Mononuclear cell (primary cell): ENCODE measurements around the gene VPS25. TPM values are rescaled to one million over a fixed set of nuclear protein-coding genes. Genes with fewer than 3 reads are reported as not detected.

ENCODE experiments used
- H3K27me3 ChIP-seq: 2 replicates; pipeline ENCODE4 v1.6.0; 2011; ENCODE audit warnings: low read length, control low read depth; ENCODE audit not compliant: insufficient read depth
- H3K4me1 ChIP-seq: 2 replicates; pipeline ENCODE4 v1.5.1; 2011; ENCODE audit warnings: mild to moderate bottlenecking, low read length, control low read depth; ENCODE audit not compliant: insufficient read depth
- H3K4me3 ChIP-seq: 2 replicates; pipeline ENCODE4 v1.5.1; 2011; ENCODE audit warnings: mild to moderate bottlenecking, low read length, moderate library complexity
- H3K9me3 ChIP-seq: 2 replicates; pipeline ENCODE4 v1.5.1; 2011; ENCODE audit warnings: low read depth, mild to moderate bottlenecking, control low read depth, low read length
- total RNA-seq: library from RNA; depleted of rRNA; stranded (reverse); fragments of >200 nt; gene quantifications from one replicate; pipeline ENCODE4 v1.2.3, GENCODE V29; 2012

VPS25 gene
- total RNA-seq, 1 donor, result 27.0 TPM

DNA sequence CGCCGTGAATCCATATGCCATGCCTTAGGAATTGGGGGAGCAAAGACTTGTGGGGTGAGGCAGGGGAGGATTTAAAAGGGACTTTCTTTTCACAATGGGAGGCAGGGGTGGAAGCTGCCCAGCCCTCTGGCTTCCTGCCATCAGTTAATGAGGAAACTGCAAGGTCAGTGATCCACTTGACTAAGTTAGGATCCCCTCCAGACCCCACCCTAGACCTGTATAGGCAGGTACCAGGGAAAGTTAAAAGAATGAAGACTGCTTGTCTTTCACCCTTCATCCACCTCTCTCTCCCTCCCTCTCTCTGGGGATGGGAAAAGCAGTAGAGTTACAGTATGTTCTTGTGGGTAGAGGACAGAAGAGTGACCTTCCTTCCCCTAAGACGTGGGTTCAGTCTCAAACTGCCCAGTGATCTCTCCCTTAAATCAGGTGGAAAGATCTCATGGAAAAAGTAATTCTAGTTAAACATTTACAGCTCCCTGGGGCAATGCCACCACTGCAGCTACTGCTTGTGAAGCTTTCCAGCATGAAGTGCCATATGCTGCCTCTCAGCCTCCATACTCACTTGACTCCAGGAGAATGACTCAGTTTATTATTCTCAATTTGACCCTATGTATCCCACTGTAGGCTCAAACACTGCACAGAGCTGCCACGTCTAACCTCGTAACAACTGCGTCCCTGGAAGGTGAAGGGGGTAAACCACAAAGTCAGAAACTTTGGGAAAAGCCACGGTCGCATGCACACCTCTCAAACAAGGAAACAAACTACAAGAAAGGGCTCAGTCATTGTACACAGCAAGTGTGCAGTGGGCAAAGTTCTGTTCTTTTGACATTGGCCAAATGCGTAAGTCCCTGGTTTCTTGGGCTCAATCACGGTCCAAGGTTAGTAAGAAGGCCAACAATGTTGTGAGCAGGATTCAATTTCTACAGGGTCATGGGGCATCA lies 24.1 kb downstream of the VPS25 start:
- peaks cover 19% of the 10 kb centered on the region for H3K4me1 ChIP-seq
- H3K4me3 ChIP-seq, result peak overlapping the region; percentile 82
- H3K27me3 ChIP-seq, result no peaks in the 10 kb centered on the region
- no peaks in the 10 kb centered on the region for H3K9me3 ChIP-seq

DNA sequence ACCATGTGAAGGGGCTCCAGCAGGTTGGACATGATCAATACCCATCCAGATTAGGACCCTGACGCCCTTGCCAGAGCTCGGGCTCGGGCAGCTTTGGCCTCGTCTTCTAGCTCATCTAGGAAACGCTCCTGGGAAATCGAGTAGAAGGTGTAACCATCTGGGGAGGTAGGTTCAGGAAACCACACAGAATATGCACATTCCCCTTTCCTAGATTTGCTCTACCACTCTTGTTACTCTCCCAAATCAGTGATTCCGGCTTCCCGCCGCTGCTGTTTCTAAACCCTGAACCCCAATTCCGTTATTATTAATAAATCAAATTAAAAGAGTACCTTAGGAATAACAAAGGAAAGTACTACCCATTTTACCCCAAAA lies 24.7 kb downstream of the VPS25 start:
- H3K4me1 ChIP-seq, result peaks cover 19% of the 10 kb centered on the region
- H3K27me3 ChIP-seq, result no peaks in the 10 kb centered on the region
- no peaks in the 10 kb centered on the region for H3K9me3 ChIP-seq
- peak overlapping the region; percentile 82 for H3K4me3 ChIP-seq

DNA sequence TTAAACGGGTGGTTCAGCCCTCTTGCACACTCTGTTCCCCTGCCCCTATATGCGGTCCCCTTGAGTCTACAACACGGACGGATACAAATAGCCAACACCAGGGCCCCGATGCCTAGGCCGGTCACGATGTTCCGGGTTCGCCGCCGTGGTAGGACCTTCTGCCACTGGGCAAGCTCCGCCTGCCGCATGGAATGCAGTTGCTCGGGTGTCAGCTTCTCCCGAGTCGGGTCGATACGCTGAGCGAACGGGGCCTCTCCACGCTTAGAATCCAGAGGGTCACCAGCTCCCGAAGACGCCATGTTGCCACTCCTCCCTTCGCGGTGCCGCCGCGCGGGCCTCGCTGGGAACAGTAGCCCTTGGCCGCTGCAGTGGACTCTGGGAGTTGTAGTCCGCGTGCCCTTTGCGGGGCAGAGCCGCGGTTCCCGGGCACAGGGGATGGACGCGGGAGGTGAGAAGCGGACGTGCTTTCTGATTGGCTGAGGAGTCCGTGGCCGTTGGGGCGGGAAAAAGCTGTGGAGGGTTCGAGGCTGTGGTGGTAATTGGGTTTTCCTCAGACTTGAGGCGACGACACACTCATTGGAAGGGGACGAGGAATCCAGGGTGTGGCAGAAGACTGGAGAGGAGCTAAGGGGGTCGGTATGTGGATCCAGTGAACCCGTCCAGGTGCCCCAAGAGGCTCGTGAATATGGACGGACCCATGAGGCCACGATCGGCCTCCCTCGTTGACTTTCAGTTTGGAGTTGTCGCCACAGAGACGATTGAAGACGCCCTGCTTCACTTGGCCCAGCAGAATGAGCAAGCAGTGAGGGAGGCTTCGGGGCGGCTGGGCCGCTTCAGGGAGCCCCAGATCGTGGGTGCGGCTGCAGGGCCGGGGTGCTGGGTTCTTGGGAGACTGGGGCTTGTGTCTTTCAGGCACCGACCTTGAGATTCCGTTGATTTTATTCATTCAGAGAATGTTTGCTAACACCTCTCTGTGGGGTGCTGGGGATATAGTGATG lies 25.4 kb downstream of the VPS25 start, which contains the start of the genes CNTD1 and COA3:
Gene CNTD1 (plus strand): TSS at position 479 of the 998 bp plus-strand sequence. CDS start 207 bp downstream, at position 686.
Gene COA3 (minus strand): TSS at position 322 of the 998 bp plus-strand sequence. CDS start 23 bp downstream, at position 299.
- Histone ChIP-seq H3K27me3 (no peaks in the 10 kb centered on the region), H3K4me3 (peak within 1 kb of the TSS; percentile 82), H3K9me3 (no peaks in the 10 kb centered on the region), H3K4me1 (peaks cover 19% of the 10 kb centered on the region)

DNA sequence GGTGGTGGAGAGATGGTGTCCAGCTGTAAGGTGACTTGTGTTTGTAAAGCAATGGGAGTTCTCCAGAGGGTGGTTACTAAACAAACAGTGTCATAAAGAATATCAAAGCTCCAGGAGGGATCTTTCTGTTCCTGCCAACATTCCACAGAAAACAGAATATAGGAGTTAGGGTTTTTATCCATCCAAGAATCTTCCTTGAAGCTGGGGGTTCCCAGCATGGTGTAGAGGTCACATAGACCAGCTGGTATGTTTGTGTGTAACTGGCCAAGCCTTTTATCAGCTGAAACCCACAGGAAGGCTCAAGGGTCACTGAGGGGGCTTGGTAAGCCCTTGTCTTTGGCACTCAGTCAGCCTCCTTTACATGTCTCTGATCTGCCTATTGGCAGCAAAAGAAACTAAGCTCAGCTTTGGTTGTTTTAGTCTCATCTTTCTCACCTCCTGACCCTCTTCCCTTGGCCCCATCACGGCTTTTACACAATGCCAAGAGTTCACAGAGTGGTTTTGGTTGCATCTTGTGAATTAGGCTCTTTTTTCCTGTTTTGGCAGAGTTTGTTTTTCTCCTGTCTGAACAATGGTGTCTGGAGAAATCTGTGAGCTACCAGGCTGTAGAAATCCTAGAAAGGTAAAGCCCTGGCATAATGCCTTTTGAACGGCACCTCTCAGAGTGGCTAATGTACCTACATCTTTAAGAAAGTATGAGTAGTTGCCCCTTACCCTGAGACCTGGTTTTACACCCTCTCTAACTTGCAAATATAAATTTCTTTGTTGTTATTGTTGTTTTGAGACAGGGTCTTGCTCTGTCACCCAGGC lies 30.0 kb downstream of the VPS25 start:
- peaks cover 5% of the 10 kb centered on the region for H3K4me1 ChIP-seq
- no peaks in the 10 kb centered on the region for H3K9me3 ChIP-seq
- H3K27me3 ChIP-seq, result no peaks in the 10 kb centered on the region
- H3K4me3 ChIP-seq, result no peak overlapping the region

DNA sequence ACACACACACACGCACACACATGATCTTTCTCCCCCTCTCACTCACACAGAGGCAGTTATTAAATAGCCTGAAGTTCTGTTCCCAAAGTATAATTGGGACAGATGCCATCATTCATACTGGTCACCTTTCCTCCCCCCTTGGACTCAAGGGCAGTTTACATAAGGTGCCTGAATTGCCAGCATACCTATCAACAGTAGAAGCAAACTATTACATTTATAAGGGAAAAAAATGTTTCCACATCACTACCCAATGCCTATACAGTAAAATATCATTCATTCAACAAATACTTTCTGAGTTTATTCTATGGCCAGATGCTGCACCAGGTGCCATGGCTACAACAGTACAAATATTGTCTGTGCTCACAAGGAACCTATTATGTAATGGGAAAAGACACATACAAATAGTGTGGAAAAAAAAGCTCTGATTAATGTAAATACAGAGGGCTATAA lies 31.7 kb downstream of the VPS25 start:
- H3K4me1 ChIP-seq, result no peaks in the 10 kb centered on the region
- no peaks in the 10 kb centered on the region for H3K9me3 ChIP-seq
- no peak overlapping the region for H3K4me3 ChIP-seq
- H3K27me3 ChIP-seq, result no peaks in the 10 kb centered on the region

DNA sequence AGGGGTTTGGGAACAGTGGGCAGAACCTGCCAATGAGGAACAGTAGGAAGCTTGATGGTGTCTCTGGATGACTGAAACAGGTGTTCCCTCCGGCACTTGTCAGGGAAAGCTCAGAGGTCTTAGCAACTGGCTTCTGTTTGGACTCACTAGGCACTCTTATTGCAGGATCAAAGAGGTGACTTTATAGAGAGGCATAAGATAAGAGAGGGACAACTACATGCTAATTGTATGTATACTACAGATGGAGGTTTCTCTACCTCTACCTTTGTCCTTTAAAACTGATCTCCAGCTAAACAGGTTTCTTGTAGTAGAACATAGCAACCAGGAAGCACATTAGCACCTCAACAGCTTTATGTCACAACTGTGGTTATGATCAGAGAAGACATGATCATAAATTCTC lies 33.0 kb downstream of the VPS25 start:
- Histone ChIP-seq H3K27me3 (no peaks in the 10 kb centered on the region), H3K4me3 (no peak overlapping the region), H3K4me1 (no peaks in the 10 kb centered on the region), H3K9me3 (no peaks in the 10 kb centered on the region)

DNA sequence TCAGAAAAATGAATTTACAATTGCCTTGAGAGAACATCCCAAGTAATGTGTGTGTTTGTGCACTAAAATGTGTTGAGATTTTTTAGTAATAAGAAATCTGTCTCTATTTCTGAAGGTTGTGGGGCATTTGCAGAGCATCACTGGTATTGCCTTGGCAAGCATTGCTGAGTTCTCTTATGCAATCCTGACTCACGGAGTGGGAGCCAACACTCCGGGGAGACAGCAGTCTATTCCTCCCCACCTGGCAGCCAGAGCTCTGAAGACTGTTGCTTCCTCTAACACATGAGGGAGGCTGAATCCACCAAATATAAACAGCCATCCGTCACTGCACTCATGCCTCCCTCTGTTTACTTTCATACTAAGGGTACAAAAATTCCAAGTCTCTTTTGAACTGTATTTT lies 36.0 kb downstream of the VPS25 start:
- no peak overlapping the region for H3K4me3 ChIP-seq
- H3K4me1 ChIP-seq, result no peaks in the 10 kb centered on the region
- H3K27me3 ChIP-seq, result no peaks in the 10 kb centered on the region
- H3K9me3 ChIP-seq, result no peaks in the 10 kb centered on the region

DNA sequence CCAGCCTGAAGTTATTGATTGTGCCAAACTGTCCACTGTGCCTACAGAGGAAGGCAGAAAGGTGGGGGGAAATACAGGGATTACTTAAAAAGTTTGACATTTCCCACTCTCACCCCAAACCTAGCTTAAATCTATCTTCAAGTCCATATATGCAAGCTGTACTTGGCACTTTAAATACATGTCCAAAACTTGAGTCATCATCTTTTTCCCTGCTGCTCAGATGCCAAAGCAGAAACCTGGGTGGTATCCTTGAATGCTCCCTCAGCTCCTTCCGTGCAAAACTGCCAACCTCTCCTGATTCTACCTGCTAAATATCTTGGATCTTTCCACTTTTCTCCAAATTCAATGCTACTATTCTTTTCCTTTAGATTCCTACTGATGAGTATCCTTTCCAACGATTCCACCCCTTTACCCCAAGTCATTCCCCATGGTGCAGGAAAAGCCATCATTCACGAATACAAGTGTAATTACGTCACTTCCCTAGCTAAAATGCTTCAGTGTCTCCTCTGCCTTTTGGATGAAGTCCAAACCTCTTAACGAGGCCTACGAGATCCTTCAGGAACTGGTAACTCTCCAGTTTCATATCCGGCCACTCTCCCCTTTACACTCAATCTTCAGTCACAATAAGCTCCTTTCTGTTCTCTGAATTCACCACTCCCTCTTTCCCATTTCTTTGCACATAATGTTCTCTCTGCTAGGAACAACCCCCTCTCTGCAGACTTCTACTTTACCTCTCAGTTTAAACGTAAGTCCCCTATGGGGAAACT lies 41.6 kb downstream of the VPS25 start:
- Histone ChIP-seq H3K4me1 (no peaks in the 10 kb centered on the region), H3K9me3 (no peaks in the 10 kb centered on the region), H3K27me3 (no peaks in the 10 kb centered on the region), H3K4me3 (no peak overlapping the region)

DNA sequence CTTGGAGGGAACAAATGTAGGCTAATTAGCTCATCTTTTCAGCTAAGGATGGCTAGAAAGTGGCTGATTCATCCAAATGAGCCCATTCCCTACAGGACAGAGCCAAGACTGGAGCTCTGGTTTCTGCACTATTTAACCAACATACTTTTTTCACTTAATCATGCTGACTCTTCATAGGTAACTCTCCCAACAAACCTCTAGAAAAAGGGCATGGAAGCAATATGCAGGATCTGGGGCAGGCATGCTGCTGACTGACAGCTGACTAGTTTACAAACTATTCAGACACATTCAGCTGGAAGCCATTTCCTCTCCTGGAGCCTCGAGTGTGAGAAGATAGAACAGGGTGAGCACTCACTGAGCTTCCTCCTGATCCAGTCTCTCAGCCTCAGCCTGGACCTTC lies 44.6 kb downstream of the VPS25 start:
- Histone ChIP-seq H3K9me3 (no peaks in the 10 kb centered on the region), H3K4me3 (no peak overlapping the region), H3K27me3 (no peaks in the 10 kb centered on the region), H3K4me1 (peaks cover 4% of the 10 kb centered on the region)

DNA sequence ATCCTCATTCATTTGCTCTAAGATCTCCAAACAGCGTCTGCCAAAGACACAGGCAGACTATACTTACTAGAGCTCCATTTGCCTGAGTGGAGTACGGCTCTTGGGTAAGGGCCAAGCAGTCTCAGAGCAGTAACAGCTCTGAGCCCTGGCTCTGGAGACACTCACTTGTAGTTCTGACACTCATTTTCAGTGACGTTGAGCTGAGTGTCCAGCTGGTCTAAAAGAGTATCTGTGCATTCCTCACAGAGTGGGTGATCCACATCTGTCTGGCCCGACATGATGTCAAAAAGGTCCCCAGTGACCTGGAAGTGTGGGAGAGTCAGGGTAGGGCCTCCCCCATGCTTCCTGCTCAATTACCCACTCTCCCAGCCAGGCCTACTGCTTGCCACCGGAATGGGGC lies 45.1 kb downstream of the VPS25 start:
- Histone ChIP-seq H3K9me3 (no peaks in the 10 kb centered on the region), H3K4me3 (no peak overlapping the region), H3K4me1 (peaks cover 9% of the 10 kb centered on the region), H3K27me3 (no peaks in the 10 kb centered on the region)

DNA sequence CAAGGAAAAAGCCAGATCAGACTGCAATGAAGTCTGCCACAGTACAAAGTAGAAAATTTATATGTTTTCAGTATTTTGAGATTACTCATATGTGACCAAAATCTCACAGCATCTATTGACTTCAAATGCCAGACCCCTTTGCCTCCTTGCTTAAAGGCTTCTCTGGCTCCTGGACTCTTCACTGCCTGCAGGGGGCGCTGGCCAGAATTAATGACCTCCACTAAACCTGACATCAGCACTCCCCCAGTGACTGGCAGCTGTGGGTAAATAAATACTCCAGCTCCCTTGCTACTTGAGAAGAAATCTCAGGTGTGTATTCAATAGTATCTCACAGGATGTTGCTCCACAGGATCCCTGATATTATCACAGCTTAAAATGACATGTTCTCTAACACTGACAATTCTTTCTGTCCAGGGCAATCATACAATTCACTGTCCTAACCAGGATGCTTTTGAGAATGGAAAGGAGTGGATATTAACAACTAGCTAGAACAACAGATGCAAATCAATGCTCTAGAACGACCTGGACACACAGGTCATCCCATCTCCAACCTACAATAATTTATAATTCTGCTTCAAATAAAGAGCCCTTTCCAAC lies 46.8 kb downstream of the VPS25 start:
- H3K4me3 ChIP-seq, result no peak overlapping the region
- no peaks in the 10 kb centered on the region for H3K9me3 ChIP-seq

DNA sequence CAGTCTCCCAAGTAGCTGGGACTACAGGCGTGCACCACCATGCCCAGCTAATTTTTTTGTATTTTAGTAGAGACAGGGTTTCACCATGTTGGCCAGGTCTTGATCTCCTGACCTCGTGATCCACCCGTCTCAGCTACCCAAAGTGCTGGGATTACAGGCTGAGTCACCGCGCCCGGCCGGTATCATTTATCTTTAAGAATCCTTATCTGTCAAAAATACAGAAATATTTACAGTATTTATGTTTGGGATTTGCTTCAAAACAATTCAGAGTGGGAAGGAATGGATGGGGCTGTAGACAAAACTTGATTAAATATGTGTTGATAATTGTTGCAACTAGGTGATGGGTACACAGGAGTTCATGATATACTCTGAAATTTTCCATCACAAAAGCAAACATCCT lies 47.9 kb downstream of the VPS25 start:
- no peaks in the 10 kb centered on the region for H3K9me3 ChIP-seq
- H3K27me3 ChIP-seq, result no peaks in the 10 kb centered on the region
- H3K4me3 ChIP-seq, result no peak overlapping the region
- H3K4me1 ChIP-seq, result peaks cover 17% of the 10 kb centered on the region

More for the DNA sequence above, 46.8 kb downstream of the VPS25 start:
- peaks cover 17% of the 10 kb centered on the region for H3K4me1 ChIP-seq
- H3K27me3 ChIP-seq, result no peaks in the 10 kb centered on the region

DNA sequence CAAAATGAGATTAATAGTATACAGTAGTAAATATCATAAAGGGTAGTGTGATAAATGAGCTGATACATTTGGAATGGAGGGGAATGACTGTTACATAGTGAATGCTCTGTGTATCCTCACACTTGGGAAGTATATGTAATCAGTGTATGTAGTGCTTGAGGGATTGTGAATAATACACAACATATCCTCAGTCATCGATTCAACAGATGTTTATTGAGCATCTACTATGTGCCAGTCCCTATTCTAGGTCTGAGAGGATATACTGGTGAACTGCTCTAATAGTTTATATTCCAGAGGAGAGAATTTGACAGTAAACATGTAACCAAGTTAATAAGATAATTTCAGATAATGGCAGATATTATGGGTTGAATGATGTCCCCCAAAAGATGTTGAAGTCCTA lies 54.2 kb downstream of the VPS25 start:
- peaks cover 17% of the 10 kb centered on the region for H3K4me1 ChIP-seq
- H3K27me3 ChIP-seq, result peaks cover 10% of the 10 kb centered on the region
- H3K9me3 ChIP-seq, result no peaks in the 10 kb centered on the region
- no peak overlapping the region for H3K4me3 ChIP-seq
